ELF-1 (cell line): ENCODE measurements around the gene PROX2.

ENCODE experiments used
- DNase-seq: peaks from one replicate; pipeline ENCODE4 v3.0.0-alpha.2; 2016; ENCODE audit warnings: low read depth, low spot score

Gene PROX2

GRCh38 chr14:74909911-74910310 is 34.0 kb upstream of the PROX2 start:
- no peak for DNase-seq

- DNase-seq = no peak
Measured at GRCh38 chr14:74909501-74909900, 33.6 kb upstream of the PROX2 start.

GRCh38 chr14:74908861-74909341 is 33.0 kb upstream of the PROX2 start:
- DNase-seq = no peak

- DNase-seq = no peak
Measured at GRCh38 chr14:74907744-74908143, 31.8 kb upstream of the PROX2 start.

GRCh38 chr14:74906925-74907521 is 31.1 kb upstream of the PROX2 start:
- DNase-seq = no peak

GRCh38 chr14:74905595-74906142 is 29.7 kb upstream of the PROX2 start:
- peak; percentile 72 for DNase-seq

- no peak for DNase-seq
Measured at GRCh38 chr14:74904635-74905503, 28.9 kb upstream of the PROX2 start.

GRCh38 chr14:74902941-74903705 is 27.2 kb upstream of the PROX2 start:
- DNase-seq = peak; percentile 68

GRCh38 chr14:74898694-74899093 is 22.7 kb upstream of the PROX2 start:
- DNase-seq = no peak

GRCh38 chr14:74898083-74898482 is 22.1 kb upstream of the PROX2 start:
- DNase-seq = no peak

- DNase-seq = no peak
Measured at GRCh38 chr14:74897642-74898041, 21.7 kb upstream of the PROX2 start.

GRCh38 chr14:74896400-74896799 is 20.5 kb upstream of the PROX2 start:
- DNase-seq = no peak

GRCh38 chr14:74893614-74894091 is 17.7 kb upstream of the PROX2 start:
- DNase-seq = no peak

- no peak for DNase-seq
Measured at GRCh38 chr14:74892745-74893144, 16.8 kb upstream of the PROX2 start.

- DNase-seq = no peak
Measured at GRCh38 chr14:74891870-74892269, 15.9 kb upstream of the PROX2 start.

- no peak for DNase-seq
Measured at GRCh38 chr14:74890262-74890661, 14.3 kb upstream of the PROX2 start.

- DNase-seq = peak; percentile 38
Measured at GRCh38 chr14:74888164-74889158, 12.5 kb upstream of the PROX2 start.

GRCh38 chr14:74886001-74886400 is 10.1 kb upstream of the PROX2 start:
- DNase-seq = peak; percentile 87

- peak; percentile 57 for DNase-seq
Measured at GRCh38 chr14:74882103-74882920, 6.4 kb upstream of the PROX2 start.
